Stimulated activated memory B cell treated with anti-CD40 and anti-IgM and Interleukin-4, amounts not matched to agents 10 μg/mL and 1 μg/mL and 100 μg/mL, for 72 hours (primary cell): ENCODE results near the gene CLEC4A.
"Not testable (repeated sequence)": the region's sequence is repeated elsewhere in the genome, so short reads cannot be mapped to it uniquely, and the experiment has no call there.

Experiments
- ATAC-seq: fragments of 150-1000 bp; cut with Tn5 transposase; 2 replicates; pipeline ENCODE4 v1.10.0; 2021
- H3K27ac Mint-ChIP-seq: one replicate; pipeline ENCODE4 v1.8.0; 2022; ENCODE audit warnings: mild to moderate bottlenecking, mixed read lengths
- H3K27me3 Mint-ChIP-seq: one replicate; pipeline ENCODE4 v1.8.0; 2022; ENCODE audit warnings: mixed read lengths
- H3K36me3 Mint-ChIP-seq: one replicate; pipeline ENCODE4 v1.8.0; 2022; ENCODE audit warnings: mixed read lengths
- H3K4me1 Mint-ChIP-seq: one replicate; pipeline ENCODE4 v1.8.0; 2022; ENCODE audit warnings: mixed read lengths
- H3K4me3 Mint-ChIP-seq: one replicate; pipeline ENCODE4 v1.8.0; 2022; ENCODE audit warnings: mild to moderate bottlenecking, moderate library complexity, mixed read lengths
- H3K9me3 Mint-ChIP-seq: one replicate; pipeline ENCODE4 v1.8.0; 2022; ENCODE audit warnings: mixed read lengths

Gene CLEC4A

DNA sequence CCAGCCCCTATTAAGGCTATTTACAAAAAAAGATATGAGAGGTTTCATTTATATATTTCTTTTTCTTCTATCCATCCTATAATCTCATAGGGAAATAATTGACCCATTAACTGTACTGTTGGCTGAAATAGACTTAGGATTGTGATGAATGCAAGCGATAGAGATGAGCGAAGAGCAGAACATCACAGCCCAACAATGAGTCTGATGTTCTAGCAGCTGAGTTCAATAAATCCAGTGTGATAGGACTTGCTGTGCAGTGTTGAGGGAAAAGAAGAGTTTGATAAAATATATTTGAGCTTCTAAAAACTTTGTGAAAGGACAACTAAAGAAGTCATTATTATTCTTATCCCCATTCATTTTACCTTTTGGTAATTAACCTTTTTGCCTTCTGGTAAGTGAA lies 49.5 kb downstream of the CLEC4A start:
- not testable (repeated sequence) for ATAC-seq, H3K9me3 Mint-ChIP-seq, H3K36me3 Mint-ChIP-seq, H3K27me3 Mint-ChIP-seq, H3K27ac Mint-ChIP-seq, H3K4me3 Mint-ChIP-seq, H3K4me1 Mint-ChIP-seq

DNA sequence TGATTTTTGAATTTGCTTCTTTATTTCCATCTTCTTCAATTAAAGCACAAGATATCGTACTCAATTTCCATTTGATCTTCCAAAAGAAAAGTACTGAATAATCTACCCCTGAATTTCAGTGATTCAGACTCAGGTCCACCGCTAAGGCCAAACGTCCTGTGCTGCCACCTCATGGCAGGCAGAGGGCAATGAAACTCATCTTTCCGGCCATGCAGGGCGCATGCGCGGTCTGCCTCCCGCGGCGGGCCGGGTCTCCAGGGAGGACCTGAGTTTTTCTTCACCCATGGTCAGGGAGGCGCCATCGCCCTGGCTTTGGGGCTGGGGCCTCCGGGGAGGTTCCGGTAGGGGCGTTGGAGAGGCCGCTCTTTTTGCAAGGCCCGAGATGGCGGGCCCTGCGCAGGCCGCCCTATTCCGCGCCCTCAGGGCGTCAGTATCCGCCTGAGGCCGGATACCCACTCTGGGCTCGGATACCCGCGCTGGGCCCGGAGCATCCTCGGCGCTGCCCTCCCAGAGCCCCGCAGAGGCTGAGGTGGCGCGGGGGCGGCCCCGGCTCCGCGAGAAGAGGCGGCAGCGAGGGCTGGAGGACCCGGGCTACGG lies 56.7 kb downstream of the CLEC4A start:
- Mint-ChIP-seq H3K27ac (peak overlapping the region; percentile 83), H3K4me1 (peaks cover 12% of the 10 kb centered on the region), H3K4me3 (peak overlapping the region; percentile 86)
- H3K36me3 Mint-ChIP-seq, H3K9me3 Mint-ChIP-seq, H3K27me3 Mint-ChIP-seq, ATAC-seq: not testable (repeated sequence)

DNA sequence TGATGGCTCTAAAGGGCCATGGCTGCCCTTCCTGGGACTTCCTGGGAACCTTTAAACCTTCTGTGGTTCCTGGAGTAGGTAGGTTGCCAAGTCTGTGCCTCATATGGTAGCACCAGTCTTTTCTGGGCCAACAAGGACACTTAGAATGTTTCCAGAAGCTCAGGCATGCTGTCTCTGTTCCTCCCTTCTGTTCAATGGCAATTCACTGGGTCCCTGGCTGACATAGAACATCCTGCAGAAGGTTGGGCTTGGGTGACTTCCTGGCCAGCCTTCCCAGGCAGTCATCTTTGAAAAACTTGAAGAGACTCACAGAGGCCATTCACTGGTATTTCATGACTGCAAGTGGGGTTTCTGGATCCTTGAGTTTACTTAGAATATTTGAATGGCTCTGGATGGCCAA lies 57.9 kb downstream of the CLEC4A start:
- H3K4me1 Mint-ChIP-seq, result peaks cover 12% of the 10 kb centered on the region
- H3K9me3 Mint-ChIP-seq, H3K27me3 Mint-ChIP-seq, ATAC-seq, H3K36me3 Mint-ChIP-seq: not testable (repeated sequence)
- peak overlapping the region; percentile 83 for H3K27ac Mint-ChIP-seq
- H3K4me3 Mint-ChIP-seq, result peak overlapping the region; percentile 86

GRCh38 chr12:8182923-8183322 lies 59.5 kb downstream of the CLEC4A start:
- H3K36me3 Mint-ChIP-seq, H3K27ac Mint-ChIP-seq, H3K27me3 Mint-ChIP-seq, H3K9me3 Mint-ChIP-seq, ATAC-seq, H3K4me3 Mint-ChIP-seq: not testable (repeated sequence)
- peaks cover 12% of the 10 kb centered on the region for H3K4me1 Mint-ChIP-seq

- H3K27ac Mint-ChIP-seq, H3K27me3 Mint-ChIP-seq, H3K36me3 Mint-ChIP-seq, ATAC-seq, H3K4me3 Mint-ChIP-seq, H3K9me3 Mint-ChIP-seq: not testable (repeated sequence)
- peaks cover 12% of the 10 kb centered on the region for H3K4me1 Mint-ChIP-seq
Observed at GRCh38 chr12:8183346-8183745, 59.9 kb downstream of the CLEC4A start.

DNA sequence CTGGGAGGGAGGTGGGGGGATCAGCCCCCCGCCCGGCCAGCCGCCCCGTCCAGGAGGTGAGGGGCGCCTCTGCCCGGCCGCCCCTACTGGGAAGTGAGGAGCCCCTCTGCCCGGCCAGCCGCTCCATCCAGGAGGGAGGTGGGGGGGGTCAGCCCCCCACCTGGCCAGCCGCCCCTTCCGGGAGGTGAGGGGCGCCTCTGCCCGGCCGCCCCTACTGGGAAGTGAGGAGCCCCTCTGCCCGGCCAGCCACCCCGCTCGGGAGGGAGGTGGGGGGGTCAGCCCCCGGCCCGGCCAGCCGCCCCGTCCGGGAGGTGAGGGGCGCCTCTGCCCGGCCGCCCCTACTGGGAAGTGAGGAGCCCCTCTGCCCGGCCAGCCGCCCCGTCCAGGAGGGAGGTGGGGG lies 60.8 kb downstream of the CLEC4A start:
- H3K4me1 Mint-ChIP-seq, result peaks cover 12% of the 10 kb centered on the region
- not testable (repeated sequence) for H3K36me3 Mint-ChIP-seq, H3K27me3 Mint-ChIP-seq, H3K4me3 Mint-ChIP-seq, H3K9me3 Mint-ChIP-seq, ATAC-seq, H3K27ac Mint-ChIP-seq

GRCh38 chr12:8188088-8188487 lies 64.7 kb downstream of the CLEC4A start:
- not testable (repeated sequence) for H3K27me3 Mint-ChIP-seq, ATAC-seq, H3K36me3 Mint-ChIP-seq, H3K27ac Mint-ChIP-seq, H3K9me3 Mint-ChIP-seq, H3K4me3 Mint-ChIP-seq, H3K4me1 Mint-ChIP-seq
